AG10803 (cell line): ENCODE measurements around the gene MRPL40.

Experiments used
- DNase-seq: peaks from one replicate; pipeline ENCODE4 v3.0.0; 2010; ENCODE audit warnings: low read depth
- H3K4me3 ChIP-seq: 2 replicates; pipeline ENCODE4 v1.5.1; 2011; ENCODE audit warnings: mild to moderate bottlenecking, low read length, control low read depth
- CTCF ChIP-seq: conservative IDR thresholded peaks from 2 replicates; pipeline ENCODE4 v1.5.1; 2011; ENCODE audit warnings: mild to moderate bottlenecking, low read length, control low read depth, inconsistent platforms

The MRPL40 gene

GRCh38 chr22:19432133-19432851, at the start of gene MRPL40:
TSS of gene MRPL40 (plus strand) at chr22:19432545. CDS start at chr22:19432555, 10 bp downstream.
- H3K4me3 ChIP-seq = peak within 1 kb of the TSS; percentile 91
- peak; percentile 93 for DNase-seq
- TF ChIP-seq CTCF = no peak

GRCh38 chr22:19383292-19383691, 49.1 kb upstream of the MRPL40 start:
- H3K4me3 ChIP-seq = no peak overlapping the region
- no peak for DNase-seq
- no peak for TF ChIP-seq CTCF

- TF ChIP-seq CTCF = no peak
- no peak overlapping the region for H3K4me3 ChIP-seq
- DNase-seq = no peak
Measured at GRCh38 chr22:19385221-19385906, 47.0 kb upstream of the MRPL40 start.

- no peak for DNase-seq
- H3K4me3 ChIP-seq = no peak overlapping the region
- no peak for TF ChIP-seq CTCF
Measured at GRCh38 chr22:19386248-19386647, 46.1 kb upstream of the MRPL40 start.

GRCh38 chr22:19387038-19387437, 45.3 kb upstream of the MRPL40 start:
- H3K4me3 ChIP-seq = no peak overlapping the region
- no peak for DNase-seq
- TF ChIP-seq CTCF = no peak

- no peak for DNase-seq
- TF ChIP-seq CTCF = no peak
- no peak overlapping the region for H3K4me3 ChIP-seq
Measured at GRCh38 chr22:19387575-19387974, 44.8 kb upstream of the MRPL40 start.

GRCh38 chr22:19393704-19394103, 38.6 kb upstream of the MRPL40 start:
- TF ChIP-seq CTCF = no peak
- no peak overlapping the region for H3K4me3 ChIP-seq
- DNase-seq = no peak
